PC-9 (cell line): ENCODE results near the gene SLC51B. TPM values are rescaled to one million over a fixed set of nuclear protein-coding genes. Genes with fewer than 3 reads are reported as not detected.

Experiments
- BruUV-seq: library from RNA; stranded (reverse); fragments of 400-500 nt; replicated peaks from 2 replicates; lab custom pipeline; 2021; lab: Mats Ljungman, UMichigan
- CTCF ChIA-PET: fragments of 300-600 bp; sonication (Branson Sonifier 250); formaldehyde crosslinking; loops from one replicate; lab custom pipeline; 2022; ENCODE audit warnings: antibody characterized with exemption; lab: Charles Lee
- POLR2A ChIA-PET: fragments of 300-600 bp; sonication (Branson Sonifier 250); formaldehyde crosslinking; loops from one replicate; lab custom pipeline; 2022; ENCODE audit warnings: antibody characterized with exemption; ENCODE audit not compliant: unreplicated experiment; lab: Charles Lee
- DNase-seq, 2 experiments: peaks; one replicate each; pipeline versions ENCODE4 v3.0.0 to v3.0.0-alpha.2; 2015 to 2022; ENCODE audit warnings: mixed read lengths in 1 of 2
- H2AFZ ChIP-seq: fragments of 200-600 bp; sonication (generic); 2 replicates; pipeline ENCODE4 v1.8.1; 2017; ENCODE audit warnings: antibody characterized with exemption
- H3F3A ChIP-seq: fragments of 200-600 bp; sonication (generic); 2 replicates; pipeline ENCODE4 v1.8.1; 2017; ENCODE audit warnings: antibody characterized with exemption, mild to moderate bottlenecking, low read depth; ENCODE audit not compliant: insufficient read depth
- H3K27ac ChIP-seq: fragments of 200-600 bp; sonication (generic); 2 replicates; pipeline ENCODE4 v1.6.1; 2016; ENCODE audit warnings: mixed run types
- H3K27me3 ChIP-seq: fragments of 200-600 bp; sonication (generic); 2 replicates; pipeline ENCODE4 v1.6.1; 2016; ENCODE audit warnings: low read depth, mixed run types; ENCODE audit not compliant: insufficient read depth
- H3K36me3 ChIP-seq: fragments of 200-600 bp; sonication (generic); 2 replicates; pipeline ENCODE4 v1.6.1; 2016; ENCODE audit warnings: low read depth, mixed run types
- H3K4me1 ChIP-seq: fragments of 200-600 bp; sonication (generic); replicated peaks from 2 replicates; pipeline ENCODE4 v1.6.1; 2016; ENCODE audit warnings: mixed run types; ENCODE audit not compliant: insufficient read depth
- H3K4me2 ChIP-seq: fragments of 200-600 bp; sonication (generic); 2 replicates; pipeline ENCODE4 v1.6.1; 2017; ENCODE audit warnings: mixed run types
- H3K4me3 ChIP-seq: fragments of 200-600 bp; sonication (generic); 2 replicates; pipeline ENCODE4 v1.6.1; 2016; ENCODE audit warnings: mixed run types
- H3K79me2 ChIP-seq: fragments of 200-600 bp; sonication (generic); 2 replicates; pipeline ENCODE4 v1.6.1; 2017; ENCODE audit warnings: low read depth, mixed run types
- H3K9me2 ChIP-seq: fragments of 200-600 bp; sonication (generic); 2 replicates; pipeline ENCODE4 v1.8.1; 2017; ENCODE audit warnings: mild to moderate bottlenecking; ENCODE audit not compliant: insufficient read depth
- H3K9me3 ChIP-seq: fragments of 200-600 bp; sonication (generic); 2 replicates; pipeline ENCODE4 v1.8.1; 2016; ENCODE audit warnings: low read depth; ENCODE audit not compliant: insufficient read depth
- H4K20me1 ChIP-seq: fragments of 200-600 bp; sonication (generic); 2 replicates; pipeline ENCODE4 v1.8.1; 2017; ENCODE audit not compliant: insufficient read depth
- CTCF ChIP-seq: fragments of 200-600 bp; sonication (generic); conservative IDR thresholded peaks from 2 replicates; pipeline ENCODE4 v1.6.1; 2017; ENCODE audit warnings: mixed run types, antibody characterized with exemption, mild to moderate bottlenecking, moderate library complexity
- EZH2 ChIP-seq: fragments of 200-600 bp; sonication (generic); IDR thresholded peaks from 2 replicates; pipeline ENCODE4 v1.8.0; 2017; ENCODE audit warnings: antibody characterized with exemption, low read depth
- intact Hi-C: fragments of 100-400 bp; cut with micrococcal nuclease; formaldehyde crosslinking; loops from one replicate; pipeline ENCODE4 v1.10.0; 2022; ENCODE audit not compliant: unreplicated experiment
- total RNA-seq: library from RNA; stranded (reverse); gene quantifications from 2 replicates; pipeline ENCODE4 v1.2.3, GENCODE V29; 2021

The SLC51B gene
- total RNA-seq, 1 experiment from 2014 or later: not detected

GRCh38 chr15:65100442-65100841, 55.3 kb downstream of the SLC51B start:
- no peak overlapping the region for H3K4me3 ChIP-seq
- H3K4me1 ChIP-seq: no peaks in the 10 kb centered on the region
- H2AFZ ChIP-seq: no peak overlapping the region
- H3F3A ChIP-seq: no peaks in the 10 kb centered on the region
- POLR2A ChIA-PET: no interaction called here
- no peaks in the 10 kb centered on the region for H3K79me2 ChIP-seq
- no peaks in the 10 kb centered on the region for H3K27me3 ChIP-seq
- BruUV-seq: no TSS peak
- no peaks in the 10 kb centered on the region for H3K9me3 ChIP-seq
- CTCF ChIA-PET: interaction anchor here (1.5 kb wide), 1 partner anchor 14 kb away, joined by 3 read pairs; no protein-coding TSS in a partner anchor
- intact Hi-C loops: loop anchor here (5.0 kb wide), 1 partner anchor 368 kb away; no protein-coding TSS in a partner anchor
- TF ChIP-seq CTCF: no peak
- TF ChIP-seq EZH2: no peak
- H3K4me2 ChIP-seq: no peak overlapping the region
- H3K27ac ChIP-seq: no peak overlapping the region
- DNase-seq: no peak
- no peaks in the 10 kb centered on the region for H3K36me3 ChIP-seq
- H4K20me1 ChIP-seq: no peaks in the 10 kb centered on the region
- H3K9me2 ChIP-seq: no peaks in the 10 kb centered on the region

- H3K36me3 ChIP-seq: no peaks in the 10 kb centered on the region
- no peaks in the 10 kb centered on the region for H3F3A ChIP-seq
- POLR2A ChIA-PET: no interaction called here
Observed at GRCh38 chr15:65101411-65101890, 56.3 kb downstream of the SLC51B start.

More at GRCh38 chr15:65101411-65101890, 56.3 kb downstream of the SLC51B start:
- no peak overlapping the region for H2AFZ ChIP-seq
- no peaks in the 10 kb centered on the region for H3K9me3 ChIP-seq
- intact Hi-C loops: loop anchor here (1.0 to 5.0 kb wide), 3 partner anchors 47 to 369 kb away; no protein-coding TSS in a partner anchor
- H3K27me3 ChIP-seq: no peaks in the 10 kb centered on the region
- H3K79me2 ChIP-seq: no peaks in the 10 kb centered on the region
- peak; percentile 77 for TF ChIP-seq CTCF
- no peak for TF ChIP-seq EZH2
- DNase-seq: peak in 1 of 2 experiments; percentile 49
- H3K4me3 ChIP-seq: no peak overlapping the region
- no peak overlapping the region for H3K27ac ChIP-seq
- no peaks in the 10 kb centered on the region for H3K4me1 ChIP-seq
- CTCF ChIA-PET: interaction anchor here (0.6 to 1.5 kb wide), 6 partner anchors 9 to 68 kb away, joined by 3 to 11 read pairs (median 6); no protein-coding TSS in a partner anchor
- no TSS peak for BruUV-seq
- H4K20me1 ChIP-seq: no peaks in the 10 kb centered on the region
- no peaks in the 10 kb centered on the region for H3K9me2 ChIP-seq
- H3K4me2 ChIP-seq: no peak overlapping the region
